Muscle layer of duodenum (tissue), 2 donors: ENCODE results near the gene SAMD11.
"Not testable (repeated sequence)": the region's sequence is repeated elsewhere in the genome, so short reads cannot be mapped to it uniquely, and the experiment has no call there.

Source experiments
- H3K27ac ChIP-seq: one replicate; pipeline ENCODE4 v1.7.0; 2013; ENCODE audit warnings: mild to moderate bottlenecking, low read length
- H3K27me3 ChIP-seq: one replicate; pipeline ENCODE4 v1.7.0; 2013; ENCODE audit warnings: low read depth, mild to moderate bottlenecking, control low read depth, low read length
- H3K36me3 ChIP-seq, 2 donors: one replicate each; pipeline ENCODE4 v1.7.0; 2013; ENCODE audit warnings: low read length in 2 of 2, control low read depth in 1 of 2, mild to moderate bottlenecking in 1 of 2; ENCODE audit not compliant: insufficient read depth in 2 of 2, control insufficient read depth in 1 of 2
- H3K4me1 ChIP-seq, 2 donors: one replicate each; pipeline ENCODE4 v1.7.0; 2013; ENCODE audit warnings: low read length in 2 of 2, mild to moderate bottlenecking in 2 of 2, control low read depth in 1 of 2, moderate library complexity in 1 of 2; ENCODE audit not compliant: insufficient read depth in 2 of 2, control insufficient read depth in 1 of 2
- H3K4me3 ChIP-seq, 2 donors: one replicate each; pipeline ENCODE4 v1.7.0; 2013; ENCODE audit warnings: low read length in 2 of 2, low read depth in 1 of 2, mild to moderate bottlenecking in 1 of 2
- H3K9me3 ChIP-seq, 2 donors: one replicate each; pipeline ENCODE4 v1.7.0; 2013; ENCODE audit warnings: low read length in 2 of 2, control low read depth in 1 of 2, mild to moderate bottlenecking in 1 of 2; ENCODE audit not compliant: control insufficient read depth in 1 of 2
- donor health status: healthy.

The SAMD11 gene

DNA sequence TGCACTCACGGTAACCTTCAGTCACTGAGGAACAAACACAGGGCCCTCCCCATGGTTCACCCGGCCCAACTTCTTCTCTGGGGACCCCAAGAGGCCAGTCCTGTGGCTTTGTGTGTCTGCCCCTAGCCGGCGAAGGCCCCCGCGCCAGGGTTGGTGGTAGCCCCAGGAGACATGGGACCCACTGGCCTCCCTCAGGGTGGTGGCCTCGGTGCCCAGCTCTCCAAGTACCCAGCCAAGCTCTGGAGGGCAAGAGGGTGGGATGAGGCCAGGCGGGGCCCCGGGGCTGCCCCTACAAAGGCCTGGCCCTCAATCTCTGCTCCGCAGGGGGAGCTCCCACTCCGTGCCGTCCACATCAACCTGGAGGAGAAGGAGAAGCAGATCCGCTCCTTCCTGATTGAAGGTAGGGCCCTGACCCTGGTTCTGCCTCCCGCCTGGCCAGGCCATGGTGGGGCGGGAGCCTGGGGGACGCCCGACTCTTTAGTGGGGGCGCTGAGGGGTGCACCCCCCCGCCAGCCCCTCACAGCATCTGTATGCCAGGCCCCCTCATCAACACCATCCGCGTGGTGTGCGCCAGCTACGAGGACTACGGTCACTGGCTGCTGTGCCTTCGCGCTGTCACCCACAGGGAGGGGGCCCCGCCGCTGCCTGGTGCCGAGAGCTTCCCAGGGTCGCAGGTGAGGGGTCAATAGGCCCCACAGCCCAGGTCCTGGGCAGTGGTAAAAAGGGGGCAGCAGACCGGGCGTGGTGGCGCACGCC, 48.2 kb downstream of the SAMD11 start:
- peaks cover 29% of the 10 kb centered on the region for H3K27me3 ChIP-seq
- no peak overlapping the region for H3K4me3 ChIP-seq
- H3K36me3 ChIP-seq: no peaks in the 10 kb centered on the region
- H3K27ac ChIP-seq: no peak overlapping the region
- peaks cover 0 to 14% of the 10 kb centered on the region in 2 donors for H3K4me1 ChIP-seq
- H3K9me3 ChIP-seq: no peaks in the 10 kb centered on the region

DNA sequence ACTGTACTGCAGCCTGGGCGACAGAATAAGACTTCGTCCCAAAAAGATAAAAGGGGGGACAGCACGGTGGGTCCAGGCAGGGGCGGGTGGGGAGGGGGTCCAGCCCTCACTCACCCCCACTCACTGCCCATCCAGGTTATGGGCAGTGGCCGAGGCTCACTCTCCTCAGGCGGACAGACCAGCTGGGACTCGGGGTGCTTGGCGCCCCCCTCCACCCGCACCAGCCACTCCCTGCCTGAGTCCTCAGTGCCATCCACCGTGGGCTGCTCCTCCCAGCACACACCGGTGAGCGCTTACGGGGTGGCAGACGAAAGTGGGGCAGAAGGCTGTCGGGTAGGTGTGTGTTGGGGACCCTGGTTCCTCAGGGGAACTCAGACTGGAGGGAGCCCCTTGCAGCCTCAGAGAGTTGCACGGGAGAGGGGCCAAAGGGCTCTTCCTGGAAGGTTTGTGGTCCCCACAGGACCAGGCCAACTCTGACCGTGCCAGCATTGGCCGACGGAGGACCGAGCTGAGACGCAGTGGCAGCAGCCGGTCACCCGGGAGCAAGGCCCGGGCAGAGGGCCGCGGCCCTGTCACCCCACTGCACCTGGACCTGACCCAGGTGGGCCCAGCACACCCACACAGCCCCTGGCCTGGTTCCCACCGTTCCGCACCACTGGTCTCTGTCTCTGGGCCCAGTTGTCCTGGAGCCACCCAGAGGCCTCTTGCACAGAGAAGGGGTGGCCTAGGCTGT, 49.2 kb downstream of the SAMD11 start:
- no peak overlapping the region for H3K27ac ChIP-seq
- H3K9me3 ChIP-seq: no peaks in the 10 kb centered on the region
- no peak overlapping the region for H3K4me3 ChIP-seq
- H3K4me1 ChIP-seq: peaks cover 0 to 7% of the 10 kb centered on the region in 2 donors
- no peaks in the 10 kb centered on the region for H3K36me3 ChIP-seq
- peaks cover 24% of the 10 kb centered on the region for H3K27me3 ChIP-seq

DNA sequence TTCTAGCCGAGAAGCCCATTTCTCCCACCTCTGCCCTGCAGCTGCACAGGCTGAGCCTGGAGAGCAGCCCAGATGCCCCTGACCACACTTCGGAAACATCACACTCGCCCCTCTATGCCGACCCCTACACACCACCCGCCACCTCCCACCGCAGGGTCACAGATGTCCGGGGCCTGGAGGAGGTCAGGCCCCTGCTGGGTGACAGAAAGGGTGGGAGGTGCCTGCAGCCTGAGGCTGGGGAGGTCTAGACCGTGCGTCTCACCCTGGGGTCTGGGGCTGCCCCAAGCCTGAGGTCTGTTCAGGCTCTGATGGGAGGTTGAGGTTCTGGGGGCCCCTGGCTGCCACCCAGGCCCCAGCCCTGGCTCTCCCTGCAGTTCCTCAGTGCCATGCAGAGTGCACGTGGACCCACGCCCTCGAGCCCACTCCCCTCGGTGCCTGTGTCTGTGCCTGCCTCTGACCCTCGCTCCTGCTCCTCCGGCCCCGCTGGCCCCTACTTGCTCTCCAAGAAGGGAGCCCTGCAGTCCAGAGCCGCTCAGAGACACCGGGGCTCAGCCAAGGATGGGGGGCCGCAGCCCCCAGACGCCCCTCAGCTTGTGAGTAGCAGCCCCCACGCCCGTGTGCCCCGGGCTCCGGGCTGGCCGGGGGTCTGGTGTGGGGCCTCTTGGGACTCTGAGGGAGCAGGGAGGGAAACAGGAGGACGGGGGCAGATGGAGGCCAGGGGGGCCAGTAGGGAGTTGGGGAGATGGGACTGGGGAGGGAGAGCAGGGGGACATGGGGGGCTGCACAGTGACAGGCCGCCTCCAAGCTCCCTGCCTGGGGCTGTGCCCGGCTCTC, 50.0 kb downstream of the SAMD11 start:
- Histone ChIP-seq H3K4me3 (no peak overlapping the region), H3K27ac (no peak overlapping the region), H3K36me3 (no peaks in the 10 kb centered on the region), H3K4me1 (peaks cover 0 to 7% of the 10 kb centered on the region in 2 donors), H3K27me3 (peaks cover 17% of the 10 kb centered on the region), H3K9me3 (no peaks in the 10 kb centered on the region)

DNA sequence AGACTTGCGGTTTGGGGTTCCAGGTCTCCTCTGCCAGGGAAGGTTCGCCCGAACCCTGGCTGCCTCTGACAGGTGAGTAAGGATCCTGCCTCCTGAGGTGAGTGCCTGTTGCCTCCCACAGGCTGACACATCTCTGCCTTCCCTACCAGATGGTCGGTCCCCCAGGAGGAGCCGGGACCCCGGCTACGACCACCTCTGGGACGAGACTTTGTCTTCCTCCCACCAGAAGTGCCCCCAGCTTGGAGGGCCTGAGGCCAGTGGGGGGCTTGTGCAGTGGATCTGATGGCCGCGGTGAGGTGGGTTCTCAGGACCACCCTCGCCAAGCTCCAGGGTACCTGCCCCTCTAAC, 50.5 kb downstream of the SAMD11 start:
- H3K4me1 ChIP-seq: peaks cover 0 to 7% of the 10 kb centered on the region in 2 donors
- H3K27ac ChIP-seq: no peak overlapping the region
- H3K4me3 ChIP-seq: no peak overlapping the region
- H3K27me3 ChIP-seq: peaks cover 11% of the 10 kb centered on the region
- no peaks in the 10 kb centered on the region for H3K36me3 ChIP-seq
- no peaks in the 10 kb centered on the region for H3K9me3 ChIP-seq

DNA sequence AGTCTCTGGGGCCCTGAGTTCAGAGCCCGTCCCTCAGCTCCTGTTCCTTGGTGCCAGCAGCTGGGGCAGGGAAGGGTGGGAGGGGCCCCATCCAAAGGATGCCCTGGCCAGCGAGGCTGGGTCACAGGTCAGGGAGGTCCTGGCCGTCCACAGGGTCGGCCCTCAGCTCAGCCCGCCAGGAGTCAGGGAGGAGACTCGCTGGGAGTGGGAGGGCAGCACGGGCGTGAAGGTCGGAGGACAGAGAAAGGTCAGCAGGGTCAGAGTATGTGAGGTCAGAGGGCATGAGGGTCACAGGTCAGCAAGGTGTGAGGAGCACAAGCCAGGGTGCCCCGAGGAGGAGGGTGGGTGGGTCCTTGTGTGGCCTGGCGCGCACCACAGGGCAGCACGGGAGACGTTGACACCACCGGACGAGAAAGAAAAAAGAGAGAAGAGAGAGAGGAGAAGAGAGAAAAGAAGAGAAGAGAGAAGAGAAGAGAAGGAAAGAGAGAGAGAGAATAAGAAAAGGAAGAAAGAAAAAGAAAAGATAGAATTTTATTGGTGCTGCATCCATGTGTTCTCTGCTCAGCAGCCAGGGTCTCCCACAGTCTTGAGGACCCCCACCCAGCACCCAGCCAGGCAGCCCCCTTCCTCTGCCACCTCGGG, 51.1 kb downstream of the SAMD11 start:
- no peaks in the 10 kb centered on the region for H3K36me3 ChIP-seq
- H3K27ac ChIP-seq: no peak overlapping the region
- H3K9me3 ChIP-seq: no peaks in the 10 kb centered on the region
- peaks cover 0 to 7% of the 10 kb centered on the region in 2 donors for H3K4me1 ChIP-seq
- H3K4me3 ChIP-seq: no peak overlapping the region
- peaks cover 11% of the 10 kb centered on the region for H3K27me3 ChIP-seq

DNA sequence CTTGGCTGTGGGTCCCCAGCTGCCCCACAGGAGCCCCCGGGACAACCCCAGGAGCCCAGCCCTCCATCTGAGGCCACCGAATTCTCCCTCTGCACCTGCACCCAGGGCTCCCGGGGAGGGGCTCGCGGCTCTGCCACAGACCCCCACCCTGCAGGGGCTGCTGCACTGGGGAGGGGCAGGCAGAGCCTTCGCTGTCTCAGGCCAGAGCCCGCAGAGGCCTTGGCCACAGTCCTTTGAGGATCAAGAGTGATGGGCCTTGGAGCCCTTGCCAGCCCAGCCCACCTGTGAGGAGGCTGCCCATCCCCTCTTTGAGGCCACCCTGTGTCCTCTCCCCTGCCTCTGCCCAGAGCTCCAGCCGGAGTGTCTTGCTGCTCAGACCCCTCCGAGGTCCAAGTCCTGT, 51.6 kb downstream of the SAMD11 start:
- H3K4me3 ChIP-seq: no peak overlapping the region

DNA sequence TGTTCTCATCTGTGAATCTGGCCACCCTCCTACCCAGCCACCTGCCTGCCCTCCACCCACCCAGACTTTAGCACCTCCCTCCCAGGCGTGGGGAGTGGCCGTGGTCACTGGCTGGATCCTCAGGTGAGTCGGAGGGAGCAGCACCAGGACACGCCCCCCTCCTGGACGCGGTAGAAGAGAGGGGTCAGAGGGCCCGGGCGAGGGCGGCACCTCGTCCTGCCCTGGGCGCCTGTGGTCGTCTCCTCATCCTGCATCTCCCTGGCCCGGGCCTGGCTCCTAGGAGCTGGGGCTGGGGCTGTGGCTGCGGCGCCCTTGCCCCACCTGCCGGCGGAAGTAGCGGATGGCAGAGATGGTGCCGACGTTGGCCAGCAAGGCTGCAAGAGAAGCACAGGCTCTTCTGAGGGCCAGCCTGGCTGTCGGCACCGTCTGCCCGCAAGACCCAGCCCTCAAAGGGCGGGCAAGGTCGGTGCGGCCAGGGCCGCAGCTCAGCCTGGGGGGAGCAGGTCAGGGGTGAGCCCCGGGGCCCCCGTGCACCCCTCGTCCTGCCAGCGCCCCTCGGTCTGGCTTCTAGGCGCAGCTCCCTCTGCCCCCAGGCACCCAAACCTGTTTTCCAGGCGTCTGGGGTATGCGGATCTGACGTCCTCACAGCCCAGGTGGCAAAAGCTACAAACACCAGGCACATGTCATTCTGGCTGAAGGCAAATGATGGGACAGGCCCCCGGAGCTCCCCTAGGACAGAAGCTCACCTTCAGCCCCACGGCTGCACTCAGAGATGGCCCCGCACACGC, 52.4 kb downstream of the SAMD11 start:
- Histone ChIP-seq H3K27me3 (no peaks in the 10 kb centered on the region), H3K27ac (no peak overlapping the region)

More for the DNA sequence above, 51.6 kb downstream of the SAMD11 start:
- H3K9me3 ChIP-seq: no peaks in the 10 kb centered on the region
- H3K27me3 ChIP-seq: peaks cover 6% of the 10 kb centered on the region
- no peaks in the 10 kb centered on the region for H3K36me3 ChIP-seq
- H3K4me1 ChIP-seq: peaks cover 0 to 7% of the 10 kb centered on the region in 2 donors
- H3K27ac ChIP-seq: no peak overlapping the region

DNA sequence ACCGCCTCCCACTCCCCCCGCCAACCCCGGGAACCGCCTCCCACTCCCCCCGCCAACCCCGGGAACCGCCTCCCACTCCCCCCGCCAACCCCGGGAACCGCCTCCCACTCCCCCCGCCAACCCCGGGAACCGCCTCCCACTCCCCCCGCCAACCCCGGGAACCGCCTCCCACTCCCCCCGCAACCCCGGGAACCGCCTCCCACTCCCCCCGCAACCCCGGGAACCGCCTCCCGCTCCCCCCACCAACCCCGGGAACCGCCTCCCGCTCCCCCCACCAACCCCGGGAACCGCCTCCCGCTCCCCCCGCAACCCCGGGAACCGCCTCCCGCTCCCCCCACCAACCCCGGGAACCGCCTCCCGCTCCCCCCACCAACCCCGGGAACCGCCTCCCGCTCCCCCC, 53.1 kb downstream of the SAMD11 start:
- not testable (repeated sequence) for H3K9me3 ChIP-seq, H3K27me3 ChIP-seq, H3K27ac ChIP-seq, H3K4me1 ChIP-seq, H3K4me3 ChIP-seq, H3K36me3 ChIP-seq

More for the DNA sequence above, 52.4 kb downstream of the SAMD11 start:
- peak overlapping the region in 1 of 2 donors; percentile 51 for H3K4me3 ChIP-seq
- peaks cover 0 to 7% of the 10 kb centered on the region in 2 donors for H3K4me1 ChIP-seq
- H3K36me3 ChIP-seq: no peaks in the 10 kb centered on the region
- H3K9me3 ChIP-seq: no peaks in the 10 kb centered on the region

DNA sequence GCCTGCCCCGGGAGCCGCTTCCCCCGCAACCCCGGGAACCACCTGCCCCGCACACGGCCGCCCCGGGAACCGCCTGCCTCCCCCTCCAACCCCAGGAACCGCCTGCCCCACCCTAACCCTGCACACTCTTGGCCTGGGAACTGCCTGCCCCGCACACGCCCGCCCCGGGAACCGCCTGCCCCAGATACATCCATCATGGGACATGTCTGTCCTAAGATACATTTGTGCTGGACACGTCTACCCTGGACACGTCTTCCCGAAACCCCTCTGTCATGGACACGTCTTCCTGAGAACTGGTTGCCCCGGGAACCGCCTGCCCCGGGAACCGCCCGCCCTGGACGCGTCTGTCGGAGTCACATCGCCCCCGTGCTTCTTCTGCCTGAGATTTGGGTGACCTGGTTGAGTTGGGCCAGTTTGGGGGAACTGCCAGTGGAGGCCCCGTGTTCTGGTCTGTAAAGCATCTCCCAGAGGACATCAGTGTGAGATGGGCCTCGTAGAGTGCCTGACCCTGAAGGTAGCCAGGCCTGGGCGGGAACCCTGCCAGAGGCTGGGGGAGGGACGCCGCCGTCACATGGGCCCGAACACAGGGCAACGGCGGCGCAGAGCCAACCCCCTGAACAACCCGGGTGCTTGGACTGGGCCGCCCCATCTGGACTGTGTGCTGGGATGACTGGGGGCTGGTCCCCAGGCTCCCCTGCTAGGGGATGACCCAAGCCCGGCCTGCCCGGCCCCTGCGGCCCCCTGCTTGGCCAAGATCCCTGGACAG, 54.5 kb downstream of the SAMD11 start:
- Histone ChIP-seq H3K36me3 (no peaks in the 10 kb centered on the region), H3K9me3 (no peaks in the 10 kb centered on the region), H3K4me1 (peaks cover 0 to 7% of the 10 kb centered on the region in 2 donors), H3K27ac (no peak overlapping the region), H3K4me3 (no peak overlapping the region), H3K27me3 (no peaks in the 10 kb centered on the region)
